ENCODE data around the gene ECE2. TPM values are rescaled to one million over a fixed set of nuclear protein-coding genes. Genes with fewer than 3 reads are reported as not detected.
A peak's percentile ranks its signal among the peaks of the same experiment; 100 is the strongest.

ECE2 gene
- polyA plus RNA-seq (2013, experiment 1 of 2; ENCODE audit: insufficient read length) = not detected
- not detected for polyA plus RNA-seq (2013, experiment 2 of 2; ENCODE audit: insufficient read length)

GRCh38 chr3:184275961-184276910 lies at the start of gene ECE2:
Gene ECE2, plus strand, starts transcription at chr3:184276022. Its CDS starts 132 bp downstream, at chr3:184276154.
- DNase-seq = peak; percentile 9

GRCh38 chr3:184227481-184227935 lies 48.3 kb upstream of the ECE2 start:
- DNase-seq = peak; percentile 20

DNA sequence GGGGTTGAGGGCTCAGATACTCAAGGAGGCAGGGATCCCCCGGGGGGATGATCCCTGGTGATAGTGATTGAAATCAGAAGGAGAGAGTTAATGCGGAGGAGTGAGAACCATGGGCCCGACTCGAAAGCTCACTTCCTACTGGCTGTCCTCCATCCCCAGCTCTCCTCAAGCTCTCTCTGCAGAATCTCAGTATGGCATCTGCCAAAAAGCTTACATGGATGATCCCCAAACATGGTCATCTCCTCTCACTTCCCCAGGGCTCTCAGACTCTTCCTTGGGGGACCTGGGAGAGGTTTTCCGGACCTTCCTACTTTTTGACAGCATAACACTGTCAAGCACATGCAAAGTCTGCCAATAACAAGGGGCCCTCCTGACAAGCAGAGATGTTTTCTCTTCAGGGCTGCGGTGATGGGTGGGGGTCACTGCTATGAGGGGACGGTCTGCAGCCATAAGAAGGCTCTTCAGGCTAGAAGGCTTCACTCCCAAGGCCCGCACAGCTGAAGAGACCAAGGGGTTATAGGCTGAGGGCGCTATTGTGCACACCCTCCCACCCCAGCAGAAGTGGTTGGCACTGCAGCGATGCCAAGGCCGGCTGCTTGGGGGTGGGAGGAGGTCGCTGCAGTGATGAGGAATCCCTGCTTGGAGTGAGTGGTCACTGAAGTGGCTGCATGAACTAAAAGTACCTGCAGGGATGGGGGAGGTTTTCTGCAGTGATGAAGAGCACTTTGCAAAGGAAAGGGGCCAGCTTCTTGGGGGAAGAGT lies 47.3 kb upstream of the ECE2 start:
- no peak for DNase-seq

DNA sequence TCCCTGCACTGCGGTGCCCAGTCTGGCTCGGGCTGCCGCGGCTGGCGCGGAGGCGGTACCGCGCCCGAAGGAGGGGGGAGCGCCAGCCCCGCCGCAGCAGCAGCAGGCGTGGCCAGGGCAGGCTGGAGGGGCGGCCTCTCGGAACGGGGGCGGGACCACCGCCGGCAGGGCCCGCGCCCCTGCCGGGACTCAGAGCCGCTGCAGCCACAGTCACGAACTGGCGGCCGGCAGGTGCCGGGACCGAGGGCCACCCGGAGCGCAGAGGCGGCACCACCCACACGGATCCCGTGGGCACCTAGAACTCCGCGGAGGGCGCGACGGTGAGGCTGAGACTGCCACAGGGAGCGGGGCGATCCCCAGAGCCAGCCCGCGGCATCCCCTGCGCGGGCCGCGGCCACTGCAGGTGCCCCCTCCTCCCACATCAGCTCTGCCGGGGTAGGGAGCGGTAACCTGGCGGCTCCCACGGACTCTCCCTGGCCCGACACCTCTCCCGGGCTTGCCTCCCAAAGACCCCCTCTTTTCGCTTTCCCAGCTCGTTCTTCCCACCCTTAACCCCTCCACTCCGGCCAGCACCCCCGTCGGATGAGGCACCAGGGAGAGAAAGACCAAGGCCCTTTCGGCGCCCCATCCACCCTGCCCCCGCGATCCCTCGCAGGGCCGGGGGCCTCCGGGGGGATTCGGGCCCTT lies 46.3 kb upstream of the ECE2 start, which contains the start of gene VWA5B2:
VWA5B2 (plus strand) TSS at position 192 of the 687 bp plus-strand sequence. CDS start 944 bp downstream, outside the sequence.
- DNase-seq = peak; percentile 53

DNA sequence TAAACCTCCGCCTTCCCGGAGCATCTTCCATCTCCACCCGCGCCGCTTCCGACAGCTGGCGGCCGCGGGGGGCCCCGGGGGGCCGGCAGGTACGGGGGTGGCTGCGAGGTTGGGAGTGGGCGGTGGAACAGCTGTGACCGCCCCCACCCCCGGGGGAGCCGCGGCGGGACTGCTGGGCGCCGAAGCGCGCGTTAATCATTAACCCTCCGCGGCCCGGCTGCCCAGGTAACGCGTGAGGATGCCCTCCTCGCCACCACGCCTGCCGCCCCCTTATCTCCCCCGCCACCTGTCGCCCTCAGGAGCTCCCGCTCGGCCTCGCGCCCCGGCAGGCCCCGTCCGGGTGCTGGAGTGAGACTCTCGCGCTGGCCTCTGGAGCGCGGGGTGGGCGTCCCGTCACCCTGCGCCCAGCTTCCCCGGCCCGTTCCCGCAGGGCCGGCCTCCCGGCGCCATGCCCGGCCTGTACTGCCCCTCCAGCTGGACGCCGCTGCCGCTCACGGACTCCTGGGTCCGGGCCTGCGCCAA lies 45.7 kb upstream of the ECE2 start:
- DNase-seq = no peak

GRCh38 chr3:184230603-184231528 lies 45.0 kb upstream of the ECE2 start:
- no peak for DNase-seq

GRCh38 chr3:184231671-184232070 lies 44.2 kb upstream of the ECE2 start:
- DNase-seq = no peak

DNA sequence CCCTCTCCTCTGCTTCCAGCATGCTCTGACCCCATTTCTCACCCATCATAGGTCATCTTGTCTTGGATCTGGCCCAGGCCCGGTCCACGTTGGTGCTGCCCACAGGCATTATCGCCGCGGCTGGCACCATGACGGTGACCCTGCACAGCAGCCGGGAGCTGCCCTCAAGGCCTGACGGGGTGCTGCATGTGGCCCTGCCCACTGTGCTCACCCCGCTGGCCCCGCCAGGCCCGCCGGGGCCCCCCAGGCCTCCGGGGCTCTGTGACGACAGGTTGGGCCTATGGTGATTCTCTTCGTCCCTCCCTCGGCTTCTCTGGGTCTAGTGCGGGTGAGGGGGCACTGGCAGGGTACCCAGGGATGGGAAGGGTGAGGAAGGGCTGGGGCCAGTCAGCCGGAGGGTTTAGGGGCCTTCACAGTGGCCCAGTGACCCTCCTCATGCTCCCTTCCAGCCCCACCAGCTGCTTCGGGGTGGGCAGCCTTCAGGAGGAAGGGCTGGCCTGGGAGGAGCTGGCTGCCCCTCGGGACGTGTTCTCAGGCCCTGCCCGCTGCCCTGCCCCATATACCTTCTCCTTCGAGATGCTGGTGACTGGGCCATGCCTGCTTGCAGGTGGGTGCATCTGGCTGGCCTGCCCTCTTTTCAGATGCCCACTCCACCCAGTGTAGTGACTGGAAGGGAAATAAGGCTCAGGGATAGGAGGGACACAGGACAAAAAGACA lies 42.5 kb upstream of the ECE2 start:
- no peak for DNase-seq

DNA sequence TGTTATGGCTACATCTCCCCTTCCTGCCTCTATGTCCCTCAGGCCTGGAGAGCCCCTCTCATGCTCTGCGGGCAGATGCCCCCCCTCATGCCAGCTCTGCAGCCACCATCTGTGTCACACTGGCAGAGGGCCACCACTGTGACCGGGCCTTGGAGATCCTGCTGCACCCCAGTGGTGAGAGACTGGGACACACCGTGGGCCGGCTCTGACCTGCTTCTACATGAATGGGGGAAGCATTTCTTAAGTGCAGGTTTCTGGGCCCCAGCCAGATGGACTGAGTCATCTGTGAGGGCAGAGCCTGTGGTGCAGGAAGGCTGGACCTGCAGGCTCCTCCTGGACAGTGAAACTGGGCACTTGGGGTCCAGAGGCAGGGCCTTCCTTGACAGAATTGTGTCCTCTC lies 41.6 kb upstream of the ECE2 start:
- peak; percentile 52 for DNase-seq

DNA sequence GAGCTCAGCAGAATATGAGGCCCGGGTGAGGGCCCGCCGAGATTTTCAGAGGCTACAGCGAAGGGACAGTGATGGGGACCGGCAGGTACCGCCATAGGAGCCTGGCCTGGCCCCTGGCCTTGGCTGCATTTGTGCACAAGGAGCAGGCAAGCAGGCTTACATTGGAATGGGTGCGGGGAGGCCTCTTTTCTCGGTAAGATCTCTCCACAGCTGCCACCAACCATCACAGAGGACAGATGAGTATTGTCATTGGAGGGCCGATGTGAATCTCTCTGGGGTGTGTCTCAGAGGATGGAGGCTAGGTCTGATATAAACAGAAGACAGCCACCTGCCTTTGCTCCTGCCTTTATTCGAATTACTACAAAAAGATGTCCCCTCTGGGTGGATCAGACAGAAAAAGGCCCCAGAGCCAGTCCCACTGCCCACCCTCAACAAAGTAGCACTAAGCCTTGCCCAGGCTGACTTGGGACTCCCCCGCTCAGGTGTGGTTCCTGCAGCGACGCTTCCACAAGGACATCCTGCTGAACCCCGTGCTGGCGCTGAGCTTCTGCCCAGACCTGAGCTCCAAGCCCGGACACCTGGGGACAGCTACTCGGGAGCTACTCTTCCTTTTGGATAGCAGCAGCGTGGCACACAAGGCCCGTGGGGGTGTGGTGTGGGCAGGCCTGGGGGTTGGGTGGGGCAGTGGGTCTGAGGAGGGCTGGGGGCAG lies 41.0 kb upstream of the ECE2 start:
- DNase-seq = no peak

DNA sequence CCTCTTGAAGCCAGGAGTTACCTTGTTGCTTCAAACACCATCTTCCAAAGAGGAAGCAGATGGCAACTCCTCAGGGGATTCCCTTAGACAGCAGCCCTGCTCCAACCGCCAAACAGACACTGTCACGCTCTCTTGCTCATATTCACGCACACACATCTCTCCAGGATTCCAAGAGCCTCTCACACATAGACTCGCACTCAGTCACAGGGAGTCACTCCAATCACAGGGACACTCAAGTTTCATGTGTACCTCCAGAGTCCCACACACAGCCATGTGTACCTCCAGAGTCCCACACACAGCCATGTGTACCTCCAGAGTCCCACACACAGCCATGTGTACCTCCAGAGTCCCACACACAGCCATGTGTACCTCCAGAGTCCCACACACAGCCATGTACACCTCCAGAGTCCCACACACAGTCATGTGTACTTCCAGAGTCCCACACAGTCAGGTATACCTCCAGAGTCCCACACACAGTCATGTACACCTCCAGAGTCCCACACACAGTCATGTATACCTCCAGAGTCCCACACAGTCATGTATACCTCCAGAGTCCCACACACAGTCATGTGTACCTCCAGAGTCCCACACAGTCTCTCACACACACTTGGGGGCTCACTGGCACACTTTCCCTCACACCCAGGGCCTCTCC lies 40.3 kb upstream of the ECE2 start:
- no peak for DNase-seq

- DNase-seq = no peak
Observed at GRCh38 chr3:184236033-184236410, 39.8 kb upstream of the ECE2 start.

- DNase-seq = no peak
Observed at GRCh38 chr3:184236636-184237035, 39.2 kb upstream of the ECE2 start.

- no peak for DNase-seq
Observed at GRCh38 chr3:184237211-184237610, 38.6 kb upstream of the ECE2 start.

DNA sequence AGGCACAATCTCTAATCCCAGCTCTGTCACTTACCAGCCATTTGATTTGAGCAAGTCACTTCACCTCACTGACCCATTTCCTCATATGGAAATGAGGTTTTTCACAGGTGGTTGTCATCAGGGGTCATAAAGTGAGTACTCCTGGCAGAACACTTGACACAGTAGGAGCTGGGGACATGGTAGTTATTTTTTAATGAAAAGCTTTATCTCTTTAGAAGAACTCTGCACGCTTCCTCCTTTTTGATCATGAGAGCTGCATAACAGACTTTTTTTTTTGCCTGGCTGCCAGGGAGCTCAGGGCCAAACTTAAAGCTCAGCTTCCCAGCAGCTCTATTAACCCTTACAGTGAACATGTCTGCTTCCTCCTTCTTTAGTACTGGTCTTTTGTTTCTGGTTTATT lies 38.0 kb upstream of the ECE2 start:
- DNase-seq = no peak

DNA sequence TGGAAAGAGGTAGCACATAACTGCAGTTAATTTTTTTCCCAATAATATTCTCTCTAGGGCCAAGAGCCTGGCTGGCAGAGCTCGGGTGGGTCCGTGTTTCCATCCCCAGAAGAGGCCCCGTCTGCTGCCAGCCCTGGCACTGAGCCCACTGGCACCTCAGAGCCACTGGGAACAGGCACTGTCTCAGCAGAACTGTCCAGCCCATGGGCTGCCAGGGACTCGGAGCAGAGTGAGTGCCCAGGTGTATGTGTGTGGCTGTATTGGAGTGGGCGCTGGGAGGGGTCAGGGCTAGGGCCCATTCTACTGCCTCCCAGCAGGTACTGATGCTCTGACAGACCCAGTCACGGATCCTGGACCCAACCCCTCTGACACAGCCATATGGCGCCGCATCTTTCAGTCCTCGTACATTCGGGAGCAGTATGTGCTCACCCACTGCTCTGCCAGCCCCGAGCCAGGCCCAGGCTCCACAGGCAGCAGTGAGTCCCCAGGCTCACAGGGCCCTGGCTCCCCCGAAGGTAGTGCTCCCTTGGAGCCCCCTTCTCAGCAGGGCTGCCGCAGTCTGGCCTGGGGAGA lies 37.5 kb upstream of the ECE2 start:
- DNase-seq = no peak

GRCh38 chr3:184239221-184239620 lies 36.6 kb upstream of the ECE2 start:
- no peak for DNase-seq

- no peak for DNase-seq
Observed at GRCh38 chr3:184239708-184240107, 36.1 kb upstream of the ECE2 start.

All from fibroblast of skin of back (primary cell).